Measurements from ENCODE around the gene PPP4R4. TPM values are rescaled to one million over a fixed set of nuclear protein-coding genes. Genes with fewer than 3 reads are reported as not detected.

The PPP4R4 gene
- total RNA-seq, 2 donors from 2014 or later: 4.6 to 8.4 TPM

- Histone ChIP-seq H3K27me3 (ENCODE audit: control insufficient read depth, insufficient read depth, low read length, poor library complexity, severe bottlenecking) (no peaks in the 10 kb centered on the region), H3K36me3 (ENCODE audit: control insufficient read depth, insufficient read depth, low read length) (no peaks in the 10 kb centered on the region), H3K4me1 (ENCODE audit: control insufficient read depth, insufficient read depth, low read length) (no peaks in the 10 kb centered on the region), H3K27ac (ENCODE audit: low read depth, low read length) (no peak overlapping the region), H3K9me3 (ENCODE audit: control insufficient read depth, low read length) (no peaks in the 10 kb centered on the region), H3K4me3 (ENCODE audit: low read length) (no peak overlapping the region), H3K9ac (ENCODE audit: extremely low read depth, low read length, poor library complexity, severe bottlenecking) (no peak overlapping the region)
- Mint-ChIP-seq H3K4me3 (no peak overlapping the region), H3K27ac (no peak overlapping the region), H3K27me3 (ENCODE audit: insufficient read depth) (no peaks in the 10 kb centered on the region), H3K36me3 (ENCODE audit: low read depth) (no peaks in the 10 kb centered on the region), H3K9me3 (no peaks in the 10 kb centered on the region), H3K4me1 (peaks cover 7% of the 10 kb centered on the region)
- TF ChIP-seq CTCF (conservative IDR thresholded peaks at IDR 0.05): peak; percentile 58
- 80 to 87% methylated on average over 9 to 14 of the region's 14 CpGs for WGBS, 2 experiments (ENCODE audit: insufficient coverage in 1 of 2, insufficient read length in 1 of 2)
- no peak for DNase-seq
Measured at GRCh38 chr14:94288610-94289465, 114.7 kb downstream of the PPP4R4 start.

- no peak for DNase-seq
- Mint-ChIP-seq H3K27me3 (ENCODE audit: insufficient read depth) (no peaks in the 10 kb centered on the region), H3K4me1 (peaks cover 7% of the 10 kb centered on the region), H3K4me3 (no peak overlapping the region), H3K36me3 (ENCODE audit: low read depth) (no peaks in the 10 kb centered on the region), H3K9me3 (no peaks in the 10 kb centered on the region), H3K27ac (peak overlapping the region; percentile 13)
- H3K4me1 ChIP-seq (ENCODE audit: control insufficient read depth, insufficient read depth, low read length): no peaks in the 10 kb centered on the region
- TF ChIP-seq CTCF (conservative IDR thresholded peaks at IDR 0.05): no peak
- H3K9me3 ChIP-seq (ENCODE audit: control insufficient read depth, low read length): no peaks in the 10 kb centered on the region
- no peak overlapping the region for H3K27ac ChIP-seq (ENCODE audit: low read depth, low read length)
- no peak overlapping the region for H3K4me3 ChIP-seq (ENCODE audit: low read length)
- no peak overlapping the region for H3K9ac ChIP-seq (ENCODE audit: extremely low read depth, low read length, poor library complexity, severe bottlenecking)
- WGBS, 2 experiments (ENCODE audit: insufficient coverage in 1 of 2, insufficient read length in 1 of 2): 75 to 80% methylated on average over 5 to 8 of the region's 8 CpGs
- H3K27me3 ChIP-seq (ENCODE audit: control insufficient read depth, insufficient read depth, low read length, poor library complexity, severe bottlenecking): no peaks in the 10 kb centered on the region
- H3K36me3 ChIP-seq (ENCODE audit: control insufficient read depth, insufficient read depth, low read length): no peaks in the 10 kb centered on the region
Measured at GRCh38 chr14:94290197-94290596, 116.1 kb downstream of the PPP4R4 start.

- TF ChIP-seq CTCF (conservative IDR thresholded peaks at IDR 0.05): no peak
- Mint-ChIP-seq H3K4me1 (peaks cover 7% of the 10 kb centered on the region), H3K9me3 (no peaks in the 10 kb centered on the region), H3K4me3 (no peak overlapping the region), H3K27ac (no peak overlapping the region), H3K36me3 (ENCODE audit: low read depth) (no peaks in the 10 kb centered on the region), H3K27me3 (ENCODE audit: insufficient read depth) (no peaks in the 10 kb centered on the region)
- WGBS, 2 experiments (ENCODE audit: insufficient coverage in 1 of 2, insufficient read length in 1 of 2): 90 to 97% methylated on average over 9 to 13 of the region's 13 CpGs
- Histone ChIP-seq H3K36me3 (ENCODE audit: control insufficient read depth, insufficient read depth, low read length) (no peaks in the 10 kb centered on the region), H3K9ac (ENCODE audit: extremely low read depth, low read length, poor library complexity, severe bottlenecking) (no peak overlapping the region), H3K4me3 (ENCODE audit: low read length) (no peak overlapping the region), H3K27me3 (ENCODE audit: control insufficient read depth, insufficient read depth, low read length, poor library complexity, severe bottlenecking) (no peaks in the 10 kb centered on the region), H3K9me3 (ENCODE audit: control insufficient read depth, low read length) (no peaks in the 10 kb centered on the region), H3K4me1 (ENCODE audit: control insufficient read depth, insufficient read depth, low read length) (no peaks in the 10 kb centered on the region), H3K27ac (ENCODE audit: low read depth, low read length) (no peak overlapping the region)
- DNase-seq: no peak
Measured at GRCh38 chr14:94291159-94291905, 117.2 kb downstream of the PPP4R4 start.

Data from endodermal cell (in vitro differentiated cells).